ENCODE measurements around the gene MBD2.

Gene MBD2

GRCh38 chr18:54191352-54191751 is 33.1 kb downstream of the MBD2 start:
- DNase-seq (ENCODE audit: insufficient read length): no peak
- TF ChIP-seq POLR2A (IDR thresholded peaks at IDR 0.05; ENCODE audit: low read depth, low read length): no peak
- TF ChIP-seq POLR2AphosphoS5 (IDR thresholded peaks at IDR 0.05; ENCODE audit: low read depth, low read length): no peak
- no peak for TF ChIP-seq TAF1 (IDR thresholded peaks at IDR 0.05; ENCODE audit: borderline replicate concordance, low read depth, low read length)
- no peak for FAIRE-seq

GRCh38 chr18:54187372-54187771 is 37.1 kb downstream of the MBD2 start:
- DNase-seq (ENCODE audit: insufficient read length) (no peak), FAIRE-seq (peak; percentile 36)
- TF ChIP-seq TAF1 (IDR thresholded peaks at IDR 0.05; ENCODE audit: borderline replicate concordance, low read depth, low read length): no peak
- no peak for TF ChIP-seq POLR2A (IDR thresholded peaks at IDR 0.05; ENCODE audit: low read depth, low read length)
- no peak for TF ChIP-seq POLR2AphosphoS5 (IDR thresholded peaks at IDR 0.05; ENCODE audit: low read depth, low read length)

- peak; percentile 24 for FAIRE-seq
- DNase-seq (ENCODE audit: insufficient read length): no peak
- TF ChIP-seq POLR2AphosphoS5 (IDR thresholded peaks at IDR 0.05; ENCODE audit: low read depth, low read length): no peak
- TF ChIP-seq TAF1 (IDR thresholded peaks at IDR 0.05; ENCODE audit: borderline replicate concordance, low read depth, low read length): no peak
- no peak for TF ChIP-seq POLR2A (IDR thresholded peaks at IDR 0.05; ENCODE audit: low read depth, low read length)
Observed at GRCh38 chr18:54184836-54185235, 39.6 kb downstream of the MBD2 start.

- DNase-seq (ENCODE audit: insufficient read length) (no peak), FAIRE-seq (no peak)
- TF ChIP-seq TAF1 (IDR thresholded peaks at IDR 0.05; ENCODE audit: borderline replicate concordance, low read depth, low read length) (no peak), POLR2A (IDR thresholded peaks at IDR 0.05; ENCODE audit: low read depth, low read length) (no peak), POLR2AphosphoS5 (IDR thresholded peaks at IDR 0.05; ENCODE audit: low read depth, low read length) (no peak)
Observed at GRCh38 chr18:54183390-54183789, 41.1 kb downstream of the MBD2 start.

GRCh38 chr18:54181856-54182602 is 42.4 kb downstream of the MBD2 start:
- peak; percentile 79 for FAIRE-seq
- no peak for DNase-seq (ENCODE audit: insufficient read length)
- no peak for TF ChIP-seq TAF1 (IDR thresholded peaks at IDR 0.05; ENCODE audit: borderline replicate concordance, low read depth, low read length)
- no peak for TF ChIP-seq POLR2AphosphoS5 (IDR thresholded peaks at IDR 0.05; ENCODE audit: low read depth, low read length)
- TF ChIP-seq POLR2A (IDR thresholded peaks at IDR 0.05; ENCODE audit: low read depth, low read length): no peak

GRCh38 chr18:54173980-54174630 is 50.4 kb downstream of the MBD2 start:
- peak; percentile 85 for FAIRE-seq
- DNase-seq (ENCODE audit: insufficient read length): no peak
- TF ChIP-seq POLR2A (IDR thresholded peaks at IDR 0.05; ENCODE audit: low read depth, low read length) (no peak), TAF1 (IDR thresholded peaks at IDR 0.05; ENCODE audit: borderline replicate concordance, low read depth, low read length) (no peak), POLR2AphosphoS5 (IDR thresholded peaks at IDR 0.05; ENCODE audit: low read depth, low read length) (no peak)

- FAIRE-seq (no peak), DNase-seq (ENCODE audit: insufficient read length) (no peak)
- no peak for TF ChIP-seq POLR2AphosphoS5 (IDR thresholded peaks at IDR 0.05; ENCODE audit: low read depth, low read length)
- TF ChIP-seq POLR2A (IDR thresholded peaks at IDR 0.05; ENCODE audit: low read depth, low read length): no peak
- no peak for TF ChIP-seq TAF1 (IDR thresholded peaks at IDR 0.05; ENCODE audit: borderline replicate concordance, low read depth, low read length)
Observed at GRCh38 chr18:54173250-54173649, 51.2 kb downstream of the MBD2 start.

- no peak for TF ChIP-seq POLR2A (IDR thresholded peaks at IDR 0.05; ENCODE audit: low read depth, low read length)
- TF ChIP-seq TAF1 (IDR thresholded peaks at IDR 0.05; ENCODE audit: borderline replicate concordance, low read depth, low read length): no peak
- no peak for TF ChIP-seq POLR2AphosphoS5 (IDR thresholded peaks at IDR 0.05; ENCODE audit: low read depth, low read length)
- no peak for DNase-seq (ENCODE audit: insufficient read length)
- no peak for FAIRE-seq
Observed at GRCh38 chr18:54169431-54170403, 54.8 kb downstream of the MBD2 start.

- DNase-seq (ENCODE audit: insufficient read length) (no peak), FAIRE-seq (no peak)
- TF ChIP-seq POLR2A (IDR thresholded peaks at IDR 0.05; ENCODE audit: low read depth, low read length) (no peak), POLR2AphosphoS5 (IDR thresholded peaks at IDR 0.05; ENCODE audit: low read depth, low read length) (no peak), TAF1 (IDR thresholded peaks at IDR 0.05; ENCODE audit: borderline replicate concordance, low read depth, low read length) (no peak)
Observed at GRCh38 chr18:54165450-54165849, 59.0 kb downstream of the MBD2 start.

GRCh38 chr18:54163453-54163852 is 61.0 kb downstream of the MBD2 start:
- peak; percentile 17 for FAIRE-seq
- TF ChIP-seq POLR2A (IDR thresholded peaks at IDR 0.05; ENCODE audit: low read depth, low read length) (no peak), TAF1 (IDR thresholded peaks at IDR 0.05; ENCODE audit: borderline replicate concordance, low read depth, low read length) (no peak), POLR2AphosphoS5 (IDR thresholded peaks at IDR 0.05; ENCODE audit: low read depth, low read length) (no peak)
- DNase-seq (ENCODE audit: insufficient read length): no peak

GRCh38 chr18:54162431-54162830 is 62.0 kb downstream of the MBD2 start:
- DNase-seq (ENCODE audit: insufficient read length): no peak
- TF ChIP-seq POLR2AphosphoS5 (IDR thresholded peaks at IDR 0.05; ENCODE audit: low read depth, low read length) (no peak), POLR2A (IDR thresholded peaks at IDR 0.05; ENCODE audit: low read depth, low read length) (no peak)
- peak; percentile 14 for FAIRE-seq

Measured in GM12892 (cell line).